Neural cell (in vitro differentiated cells): ENCODE measurements around the gene TBC1D14.

Experiments used
- CTCF ChIP-seq: fragments of 450-650 bp; IDR thresholded peaks from 2 replicates; pipeline ENCODE4 v1.5.1; 2014; ENCODE audit warnings: antibody characterized with exemption, mild to moderate bottlenecking, moderate library complexity; ENCODE audit not compliant: poor library complexity, severe bottlenecking
- EZH2 ChIP-seq: fragments of 200-600, 300-800 bp; shearing (Covaris generic), sonication (generic); IDR thresholded peaks from 2 replicates; pipeline ENCODE4 v1.6.1; 2014; ENCODE audit warnings: antibody characterized with exemption, low read length, borderline replicate concordance, mild to moderate bottlenecking; ENCODE audit not compliant: insufficient read depth, poor library complexity, severe bottlenecking
- MXI1 ChIP-seq: fragments of 450-650 bp; conservative IDR thresholded peaks from 2 replicates; pipeline ENCODE4 v1.6.1; 2014; ENCODE audit warnings: antibody characterized with exemption, mild to moderate bottlenecking; ENCODE audit not compliant: poor library complexity, severe bottlenecking
- TAF1 ChIP-seq: IDR thresholded peaks from 2 replicates; pipeline ENCODE4 v1.6.1; 2012; ENCODE audit warnings: low read depth
- TF ChIP-seq, protein P1 (sequence below): IDR thresholded peaks from 2 replicates; pipeline ENCODE4 v1.6.1; 2012; ENCODE audit warnings: borderline replicate concordance

DNA sequence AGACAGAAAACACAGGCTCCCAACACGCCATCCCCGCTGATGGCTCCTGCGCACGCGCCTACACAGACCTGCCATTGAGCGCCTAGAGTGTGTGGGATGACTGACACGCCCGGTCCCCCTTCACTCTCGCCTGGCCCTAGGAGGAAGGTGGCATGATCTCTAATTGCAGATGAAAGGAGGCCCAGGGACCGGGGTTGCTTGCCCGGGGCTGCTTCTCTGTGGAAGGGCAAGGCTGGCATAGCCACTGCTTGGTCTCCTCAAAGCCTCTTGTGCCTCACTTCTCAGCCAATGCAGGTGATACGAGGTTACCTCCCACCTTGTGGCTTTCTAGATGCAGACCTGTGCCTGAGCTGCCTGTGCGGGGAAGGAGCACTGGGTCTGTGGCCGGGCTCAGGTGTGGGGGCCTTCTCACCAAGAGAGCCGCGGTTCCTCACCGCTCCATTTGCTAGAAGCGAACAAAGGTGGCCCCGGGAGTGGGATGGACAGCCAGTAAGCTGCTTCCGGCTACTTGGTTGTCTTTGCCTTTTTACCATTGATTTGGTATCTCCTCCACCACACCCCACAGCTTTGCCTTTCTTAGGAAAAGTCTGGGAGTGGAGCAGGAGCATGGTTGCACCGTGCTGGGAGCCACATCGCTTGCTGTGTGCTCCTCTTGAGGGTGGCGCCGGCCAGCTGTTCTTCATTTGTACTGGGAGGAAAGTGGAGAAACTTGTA is 47.0 kb downstream of the TBC1D14 start:
- TF ChIP-seq CTCF (no peak), TAF1 (no peak), EZH2 (no peak), MXI1 (no peak)
- TF ChIP-seq, protein P1, sequence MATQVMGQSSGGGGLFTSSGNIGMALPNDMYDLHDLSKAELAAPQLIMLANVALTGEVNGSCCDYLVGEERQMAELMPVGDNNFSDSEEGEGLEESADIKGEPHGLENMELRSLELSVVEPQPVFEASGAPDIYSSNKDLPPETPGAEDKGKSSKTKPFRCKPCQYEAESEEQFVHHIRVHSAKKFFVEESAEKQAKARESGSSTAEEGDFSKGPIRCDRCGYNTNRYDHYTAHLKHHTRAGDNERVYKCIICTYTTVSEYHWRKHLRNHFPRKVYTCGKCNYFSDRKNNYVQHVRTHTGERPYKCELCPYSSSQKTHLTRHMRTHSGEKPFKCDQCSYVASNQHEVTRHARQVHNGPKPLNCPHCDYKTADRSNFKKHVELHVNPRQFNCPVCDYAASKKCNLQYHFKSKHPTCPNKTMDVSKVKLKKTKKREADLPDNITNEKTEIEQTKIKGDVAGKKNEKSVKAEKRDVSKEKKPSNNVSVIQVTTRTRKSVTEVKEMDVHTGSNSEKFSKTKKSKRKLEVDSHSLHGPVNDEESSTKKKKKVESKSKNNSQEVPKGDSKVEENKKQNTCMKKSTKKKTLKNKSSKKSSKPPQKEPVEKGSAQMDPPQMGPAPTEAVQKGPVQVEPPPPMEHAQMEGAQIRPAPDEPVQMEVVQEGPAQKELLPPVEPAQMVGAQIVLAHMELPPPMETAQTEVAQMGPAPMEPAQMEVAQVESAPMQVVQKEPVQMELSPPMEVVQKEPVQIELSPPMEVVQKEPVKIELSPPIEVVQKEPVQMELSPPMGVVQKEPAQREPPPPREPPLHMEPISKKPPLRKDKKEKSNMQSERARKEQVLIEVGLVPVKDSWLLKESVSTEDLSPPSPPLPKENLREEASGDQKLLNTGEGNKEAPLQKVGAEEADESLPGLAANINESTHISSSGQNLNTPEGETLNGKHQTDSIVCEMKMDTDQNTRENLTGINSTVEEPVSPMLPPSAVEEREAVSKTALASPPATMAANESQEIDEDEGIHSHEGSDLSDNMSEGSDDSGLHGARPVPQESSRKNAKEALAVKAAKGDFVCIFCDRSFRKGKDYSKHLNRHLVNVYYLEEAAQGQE: no peak
